ENCODE measurements around the gene GATB.

- no peak for TF ChIP-seq POLR2A (IDR thresholded peaks at IDR 0.05; ENCODE audit: low read length)
- no peak for TF ChIP-seq GATA1 (IDR thresholded peaks at IDR 0.05; ENCODE audit: low read depth, low read length)
These were observed 114.5 kb downstream of the GATB start for GRCh38 chr4:151646322-151646721.
